Smooth muscle cell (in vitro differentiated cells): ENCODE measurements around the gene DDX19B. TPM values are rescaled to one million over a fixed set of nuclear protein-coding genes. Genes with fewer than 3 reads are reported as not detected.

ENCODE experiments used
- DNase-seq: peaks from one replicate; lab custom pipeline; 2025; ENCODE audit not compliant: unreplicated experiment; lab: John Stamatoyannopoulos, UW
- H2AFZ ChIP-seq: fragments of 200-600 bp; sonication (generic); 2 replicates; pipeline ENCODE4 v1.6.0; 2016; ENCODE audit warnings: antibody characterized with exemption, low read depth, mild to moderate bottlenecking
- H3F3A ChIP-seq: fragments of 200-600 bp; sonication (generic); 2 replicates; pipeline ENCODE4 v1.6.0; 2017; ENCODE audit warnings: antibody characterized with exemption, low read depth
- H3K27ac ChIP-seq: fragments of 200-600 bp; sonication (generic); 2 replicates; pipeline ENCODE4 v1.5.1; 2016; ENCODE audit warnings: low read depth, mild to moderate bottlenecking
- H3K27me3 ChIP-seq: fragments of 200-600 bp; sonication (generic); 2 replicates; pipeline ENCODE4 v1.6.1; 2016; ENCODE audit warnings: low read depth, mild to moderate bottlenecking
- H3K36me3 ChIP-seq: fragments of 200-600 bp; sonication (generic); 2 replicates; pipeline ENCODE4 v1.5.1; 2016; ENCODE audit warnings: low read depth
- H3K4me1 ChIP-seq: fragments of 200-600 bp; sonication (generic); 2 replicates; pipeline ENCODE4 v1.5.1; 2016; ENCODE audit warnings: low read depth
- H3K4me2 ChIP-seq: fragments of 200-600 bp; sonication (generic); 2 replicates; pipeline ENCODE4 v1.6.0; 2016; ENCODE audit warnings: mild to moderate bottlenecking
- H3K4me3 ChIP-seq: fragments of 200-600 bp; sonication (generic); 2 replicates; pipeline ENCODE4 v1.5.1; 2016; ENCODE audit warnings: mild to moderate bottlenecking
- H3K79me2 ChIP-seq: fragments of 200-600 bp; sonication (generic); 2 replicates; pipeline ENCODE4 v1.6.0; 2016; ENCODE audit warnings: low read depth, mild to moderate bottlenecking
- H3K9ac ChIP-seq: fragments of 200-600 bp; sonication (generic); 2 replicates; pipeline ENCODE4 v1.6.0; 2016; ENCODE audit warnings: low read depth
- H3K9me3 ChIP-seq: fragments of 200-600 bp; sonication (generic); replicated peaks from 2 replicates; pipeline ENCODE4 v1.5.1; 2016; ENCODE audit warnings: low read depth
- H4K20me1 ChIP-seq: fragments of 200-600 bp; sonication (generic); 2 replicates; pipeline ENCODE4 v1.6.0; 2016; ENCODE audit warnings: low read depth
- CTCF ChIP-seq: fragments of 200-600 bp; sonication (generic); IDR thresholded peaks from 2 replicates; pipeline ENCODE4 v1.5.1; 2017; ENCODE audit warnings: borderline replicate concordance, mild to moderate bottlenecking, antibody characterized with exemption; ENCODE audit not compliant: insufficient read depth, poor library complexity, severe bottlenecking
- WGBS: methylation state at CpG from one replicate; pipeline ENCODE4 v1.1.7; 2016; ENCODE audit warnings: low lambda C conversion rate; 5-methylcytosine and 5-hydroxymethylcytosine counted together
- polyA plus RNA-seq: library from polyadenylated mRNA; unstranded; fragments of >200 nt; fragmentation: Nextera tagmentation; extraction: Ambion mirVana; gene quantifications from 2 replicates; pipeline ENCODE4 v1.2.1, GENCODE V29; 2016
- small RNA-seq: library from RNA; depleted of rRNA; stranded (forward); fragments of <200 nt; gene quantifications from one replicate; pipeline ENCODE3, GENCODE V24; 2014
- total RNA-seq: library from RNA; depleted of rRNA; stranded (reverse); fragments of >200 nt; gene quantifications from 2 replicates; pipeline ENCODE4 v1.2.3, GENCODE V29; 2014

Gene DDX19B
- total and polyA plus RNA-seq, 2 experiments from 2014 or later, result 31.8 to 49.6 TPM

GRCh38 chr16:70383421-70383960 is 84.5 kb downstream of the DDX19B start:
- no peak overlapping the region for H3K4me3 ChIP-seq
- H4K20me1 ChIP-seq, result peaks cover 15% of the 10 kb centered on the region
- H3K9ac ChIP-seq, result no peak overlapping the region
- no peak overlapping the region for H3K4me2 ChIP-seq
- H3K27me3 ChIP-seq, result no peaks in the 10 kb centered on the region
- H3K79me2 ChIP-seq, result peaks cover 6% of the 10 kb centered on the region
- peaks cover 7% of the 10 kb centered on the region for H3K4me1 ChIP-seq
- H3K36me3 ChIP-seq, result no peaks in the 10 kb centered on the region
- H3K27ac ChIP-seq, result no peak overlapping the region
- H2AFZ ChIP-seq, result no peak overlapping the region
- H3F3A ChIP-seq, result peaks cover 27% of the 10 kb centered on the region
- whole genome bisulfite sequencing, result 93% methylated on average over 6 of the region's 6 CpGs
- no peak for TF ChIP-seq CTCF
- H3K9me3 ChIP-seq, result no peaks in the 10 kb centered on the region
- DNase-seq, result no peak

Small RNA genes within 50 kb of the gene (small RNA-seq; reads per million reads assigned to genes)
- gene RN7SL279P, result not detected

Other genes with a start within 250 kb of the DDX19B start
- 11.2 and 12.5 TPM in 2 replicates for gene PDPR, start 184.9 kb upstream of the DDX19B start, total RNA-seq
- gene PDPR, start 184.9 kb upstream of the DDX19B start, polyA plus RNA-seq, result 4.7 and 5.7 TPM in 2 replicates
- gene CLEC18C, start 125.4 kb upstream of the DDX19B start, total RNA-seq, result 0.99 TPM in 1 of 2 replicates, not detected in the other
- 0.95 and 1.3 TPM in 2 replicates for gene CLEC18C, start 125.4 kb upstream of the DDX19B start, polyA plus RNA-seq
- 10.0 and 10.7 TPM in 2 replicates for gene EXOSC6, start 47.2 kb upstream of the DDX19B start, total RNA-seq
- gene EXOSC6, start 47.2 kb upstream of the DDX19B start, polyA plus RNA-seq, result 14.8 and 16.0 TPM in 2 replicates
- 54.0 and 67.0 TPM in 2 replicates for gene AARS1, start 9.7 kb upstream of the DDX19B start, total RNA-seq
- gene AARS1, start 9.7 kb upstream of the DDX19B start, polyA plus RNA-seq, result 90.8 and 92.4 TPM in 2 replicates
- 33.9 and 38.8 TPM in 2 replicates for gene DDX19A, start 47.7 kb downstream of the DDX19B start, total RNA-seq
- 32.8 and 39.2 TPM in 2 replicates for gene DDX19A, start 47.7 kb downstream of the DDX19B start, polyA plus RNA-seq
- 30.2 and 32.5 TPM in 2 replicates for gene ST3GAL2, start 139.9 kb downstream of the DDX19B start, total RNA-seq
- 31.6 and 42.3 TPM in 2 replicates for gene ST3GAL2, start 139.9 kb downstream of the DDX19B start, polyA plus RNA-seq
- gene FCSK, start 155.4 kb downstream of the DDX19B start, total RNA-seq, result 5.7 and 16.5 TPM in 2 replicates
- gene FCSK, start 155.4 kb downstream of the DDX19B start, polyA plus RNA-seq, result 4.8 and 6.3 TPM in 2 replicates
- 39.8 and 49.4 TPM in 2 replicates for gene COG4, start 224.4 kb downstream of the DDX19B start, total RNA-seq
- gene COG4, start 224.4 kb downstream of the DDX19B start, polyA plus RNA-seq, result 40.0 and 61.9 TPM in 2 replicates
- 98.9 and 126 TPM in 2 replicates for gene SF3B3, start 224.6 kb downstream of the DDX19B start, total RNA-seq
- 129 and 137 TPM in 2 replicates for gene SF3B3, start 224.6 kb downstream of the DDX19B start, polyA plus RNA-seq